GM19351 (cell line): Measurements from ENCODE around the gene S100A9.

Experiments used
- ATAC-seq: cut with Tn5 transposase; IDR thresholded peaks from one replicate; pipeline ENCODE4 v1.9.1; 2021; ENCODE audit warnings: mild to moderate bottlenecking, moderate library complexity; ENCODE audit not compliant: unreplicated experiment

The S100A9 gene

DNA sequence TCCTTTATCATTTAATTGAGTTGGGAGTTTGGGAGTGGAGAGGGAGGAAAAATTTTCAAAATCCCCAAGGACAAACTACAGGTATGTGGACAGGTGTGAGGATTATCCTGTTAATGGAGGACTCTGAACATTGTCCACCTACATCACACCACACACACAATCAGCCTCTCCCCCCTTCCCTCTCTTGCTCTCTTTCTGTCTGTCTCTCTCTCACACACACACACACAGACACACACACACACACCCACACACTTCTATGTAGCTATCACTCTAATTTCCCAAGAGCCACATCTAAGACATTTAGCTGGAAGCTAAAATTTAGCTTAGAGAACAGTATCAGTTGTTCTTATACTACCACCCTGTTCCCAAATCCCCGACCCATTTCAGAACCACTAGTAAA is 31.7 kb downstream of the S100A9 start:
- no peak for ATAC-seq

DNA sequence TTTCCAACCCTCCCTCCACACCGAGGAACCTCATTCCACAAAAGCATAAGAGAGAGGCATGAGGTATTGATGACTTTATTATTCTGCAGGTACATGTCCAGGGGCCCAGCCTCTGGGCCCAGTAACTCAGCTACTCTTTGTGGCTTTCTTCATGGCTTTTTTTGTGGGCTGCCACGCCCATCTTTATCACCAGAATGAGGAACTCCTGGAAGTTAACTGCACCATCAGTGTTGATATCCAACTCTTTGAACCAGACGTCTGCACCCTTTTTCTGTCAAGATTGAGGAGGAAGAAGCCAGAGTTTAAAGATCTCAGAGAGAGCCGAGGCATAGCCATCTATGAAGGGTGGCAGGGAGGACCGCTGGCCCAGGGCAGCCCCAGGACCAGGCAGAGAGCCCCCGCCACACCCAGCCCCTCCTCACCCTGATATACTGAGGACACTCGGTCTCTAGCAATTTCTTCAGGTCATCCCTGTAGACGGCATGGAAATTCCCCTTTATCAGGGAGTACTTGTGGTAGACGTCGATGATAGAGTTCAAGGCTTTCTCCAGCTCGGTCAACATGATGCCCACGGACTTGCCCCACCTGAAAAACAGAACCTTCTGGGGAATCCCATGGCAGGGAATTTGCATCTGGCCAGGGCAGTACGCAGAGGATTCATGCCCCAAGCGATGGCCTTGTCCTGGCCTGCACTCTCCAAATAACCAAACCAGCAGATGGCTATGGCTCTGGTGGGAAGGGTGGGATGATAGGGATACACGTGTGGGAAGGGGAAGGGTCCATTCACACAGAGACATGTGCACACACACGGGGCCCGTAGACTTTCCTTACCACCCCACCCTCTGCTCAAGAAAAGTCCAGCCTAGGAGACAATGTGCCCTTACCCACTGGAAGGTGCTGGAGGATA is 32.6 kb downstream of the S100A9 start:
- ATAC-seq, result no peak

DNA sequence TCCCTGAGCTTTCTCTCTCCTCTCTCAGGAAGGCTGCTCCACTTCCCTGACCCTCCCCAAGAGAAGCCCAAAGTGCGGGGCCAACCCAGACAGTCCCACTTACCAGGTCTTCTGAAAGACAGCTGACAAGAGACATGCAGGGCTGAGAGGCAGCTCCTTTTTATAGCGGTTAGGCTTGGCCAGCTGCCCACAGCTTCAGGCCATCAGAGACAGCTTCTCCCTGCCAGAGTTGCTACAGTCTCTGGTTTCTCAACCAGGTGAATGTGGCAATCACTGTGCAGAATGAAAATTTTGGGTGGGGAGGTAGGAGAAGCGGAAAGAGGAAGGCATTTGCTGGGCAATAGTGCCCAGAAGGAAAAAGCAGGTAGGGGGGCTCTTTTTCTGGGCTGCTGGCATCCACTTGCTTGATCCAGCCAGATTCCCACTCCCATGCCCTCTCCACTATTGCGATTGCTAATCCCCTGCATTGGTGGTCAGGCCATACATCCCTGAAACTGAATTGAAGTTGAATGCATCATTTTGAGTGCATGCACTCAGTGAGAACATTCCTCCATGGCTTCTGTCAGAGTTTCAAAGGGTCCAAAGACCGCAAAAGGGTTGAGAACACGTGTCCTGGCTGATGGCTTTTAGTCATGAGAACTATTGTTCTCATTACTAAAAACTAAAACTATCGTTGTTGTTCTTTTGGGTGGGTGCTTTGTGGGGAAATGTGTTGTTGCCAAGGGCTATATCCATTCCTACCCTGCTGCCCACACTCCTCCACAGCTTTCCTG is 33.5 kb downstream of the S100A9 start, which contains the start of gene S100A8:
TSS of gene S100A8 (minus strand) at position 136 of the 773 bp plus-strand sequence. CDS start 538 bp downstream, outside the sequence.
- ATAC-seq, result no peak

DNA sequence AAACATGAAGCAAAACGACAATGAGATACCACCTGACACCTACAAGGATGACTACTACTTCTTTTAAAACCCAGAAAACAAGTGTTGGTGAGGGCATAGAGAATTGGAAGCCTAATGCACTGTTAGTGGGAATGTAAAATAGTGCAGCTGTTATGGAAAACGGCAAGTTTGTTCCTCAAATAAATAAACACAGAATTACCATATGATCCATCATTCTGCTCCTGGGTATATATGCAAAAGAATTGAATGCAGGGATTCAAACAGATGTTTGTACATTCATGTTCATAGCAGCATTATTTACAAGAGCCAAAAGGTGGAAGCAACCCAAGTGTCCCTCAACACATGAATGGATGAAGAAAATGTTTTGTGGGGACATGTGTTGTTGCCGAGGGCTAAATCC is 34.6 kb downstream of the S100A9 start:
- ATAC-seq, result no peak

DNA sequence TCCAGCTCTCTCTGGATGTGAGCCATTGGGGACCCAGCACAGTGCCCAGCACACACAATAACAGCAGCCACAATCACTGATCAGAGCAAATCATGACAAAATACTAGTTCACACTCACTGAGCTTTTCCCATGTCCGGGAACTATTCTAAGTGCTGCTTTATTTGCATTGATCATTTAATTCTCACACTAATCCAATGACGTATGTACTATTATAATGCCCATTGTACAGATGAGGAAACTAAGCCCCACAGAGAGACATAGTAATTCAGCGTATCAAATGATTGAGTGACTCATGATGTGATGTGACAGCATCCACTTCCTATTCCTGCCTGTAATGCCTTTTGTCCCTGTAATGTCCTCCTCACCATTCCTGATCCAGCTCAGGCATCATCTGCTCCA is 35.2 kb downstream of the S100A9 start:
- ATAC-seq, result no peak

DNA sequence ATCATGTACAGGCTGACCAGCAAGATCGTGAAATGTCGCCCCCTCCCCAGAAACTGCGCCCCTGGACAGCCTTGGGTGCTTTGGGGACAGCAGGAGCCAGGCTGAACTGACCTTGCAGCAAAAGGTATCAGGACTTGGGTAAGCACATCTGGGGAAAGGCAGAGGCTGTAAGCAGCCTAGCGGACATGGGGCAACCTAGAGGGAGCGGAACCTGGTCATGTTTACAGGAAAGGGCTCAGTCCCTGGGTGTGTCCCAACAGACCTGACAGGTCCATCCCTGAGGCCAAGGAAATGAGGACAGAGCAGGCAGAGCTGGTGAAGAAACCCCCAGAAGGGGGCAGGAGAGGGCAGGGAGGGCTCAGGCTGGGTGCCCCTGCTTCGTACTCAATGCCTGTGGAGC is 36.3 kb downstream of the S100A9 start:
- no peak for ATAC-seq

DNA sequence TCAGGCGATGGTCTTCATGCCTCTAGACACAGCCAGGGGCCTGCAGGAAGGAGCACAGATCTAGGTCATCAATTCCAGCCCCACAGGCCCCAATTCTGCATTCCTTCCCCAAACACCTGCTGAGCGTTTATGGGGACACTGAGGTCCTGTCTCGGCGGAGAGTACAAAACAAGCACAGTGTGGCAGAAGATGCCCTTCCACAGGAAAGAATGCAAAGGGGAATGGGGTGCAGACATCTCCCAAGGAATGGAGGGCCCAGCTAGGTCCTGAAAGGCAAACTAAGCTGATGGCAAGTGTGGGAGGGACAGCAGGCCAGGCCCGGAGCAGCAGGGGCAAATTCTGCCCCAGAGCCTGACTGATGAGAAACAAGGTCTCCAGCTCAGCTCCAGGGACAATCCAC is 36.7 kb downstream of the S100A9 start:
- ATAC-seq, result no peak

DNA sequence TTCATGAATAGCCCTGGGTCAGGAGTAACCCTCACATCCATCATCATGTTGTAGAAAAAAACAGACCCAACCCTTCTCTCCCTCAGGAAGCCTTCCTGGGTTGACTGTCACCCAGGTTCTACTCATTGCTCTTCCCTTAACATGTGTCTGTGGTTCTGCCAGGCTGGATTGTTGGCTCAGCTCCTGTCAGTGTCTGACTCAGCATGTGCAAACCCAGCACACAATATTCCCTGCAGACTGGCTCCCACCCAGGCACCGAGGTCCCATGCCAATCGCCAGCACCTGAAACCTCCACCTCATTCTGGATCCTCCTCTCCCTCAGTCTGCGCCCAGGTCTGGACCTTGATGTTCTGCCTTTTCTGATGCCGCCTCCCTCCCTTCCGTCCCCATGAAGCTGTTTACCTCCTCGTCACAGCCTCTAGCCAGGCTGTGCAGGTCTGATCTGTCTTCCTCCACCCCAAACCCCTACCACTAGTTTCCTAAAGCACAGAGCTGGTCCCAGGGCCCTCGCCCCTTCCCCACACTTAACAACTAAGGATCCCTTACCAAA is 37.6 kb downstream of the S100A9 start:
- ATAC-seq, result no peak

DNA sequence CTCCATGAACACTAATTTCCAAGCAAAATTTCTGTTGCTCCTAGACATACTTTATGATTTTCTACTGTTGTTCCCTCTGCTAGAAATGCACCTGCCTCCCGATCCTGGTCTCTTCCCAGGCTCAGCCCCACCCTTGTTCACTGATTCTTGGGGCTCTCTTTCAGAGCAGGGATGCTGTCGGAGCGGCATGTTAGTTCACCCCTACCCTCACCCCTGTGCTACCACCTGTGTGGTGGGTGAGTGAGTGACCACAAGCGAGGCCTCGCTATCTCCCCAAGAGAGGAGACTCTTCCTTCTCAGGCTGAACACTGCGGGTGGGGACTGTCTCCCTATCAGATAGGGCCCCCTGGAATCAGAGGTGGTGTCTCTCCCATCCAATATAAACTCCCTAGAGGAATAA is 38.1 kb downstream of the S100A9 start:
- no peak for ATAC-seq

DNA sequence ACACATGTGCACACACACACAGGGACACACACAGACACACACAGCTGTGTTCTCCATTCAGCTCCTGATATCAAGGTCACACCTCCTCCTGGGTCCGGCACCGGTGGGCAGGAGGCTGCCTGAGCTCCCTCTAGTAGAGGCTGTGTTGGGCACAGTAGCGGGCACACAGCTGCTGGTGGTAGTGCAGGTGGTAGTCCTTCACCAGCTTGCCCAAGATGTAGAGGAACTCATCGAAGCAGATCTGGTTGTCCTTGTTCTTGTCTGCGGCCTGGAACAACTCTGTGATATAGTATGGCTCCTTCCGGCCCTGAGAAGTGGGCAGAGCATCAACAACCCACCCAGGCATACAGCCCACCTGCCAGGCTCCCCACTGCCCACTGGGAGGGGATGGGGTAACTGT is 38.8 kb downstream of the S100A9 start:
- ATAC-seq, result no peak

DNA sequence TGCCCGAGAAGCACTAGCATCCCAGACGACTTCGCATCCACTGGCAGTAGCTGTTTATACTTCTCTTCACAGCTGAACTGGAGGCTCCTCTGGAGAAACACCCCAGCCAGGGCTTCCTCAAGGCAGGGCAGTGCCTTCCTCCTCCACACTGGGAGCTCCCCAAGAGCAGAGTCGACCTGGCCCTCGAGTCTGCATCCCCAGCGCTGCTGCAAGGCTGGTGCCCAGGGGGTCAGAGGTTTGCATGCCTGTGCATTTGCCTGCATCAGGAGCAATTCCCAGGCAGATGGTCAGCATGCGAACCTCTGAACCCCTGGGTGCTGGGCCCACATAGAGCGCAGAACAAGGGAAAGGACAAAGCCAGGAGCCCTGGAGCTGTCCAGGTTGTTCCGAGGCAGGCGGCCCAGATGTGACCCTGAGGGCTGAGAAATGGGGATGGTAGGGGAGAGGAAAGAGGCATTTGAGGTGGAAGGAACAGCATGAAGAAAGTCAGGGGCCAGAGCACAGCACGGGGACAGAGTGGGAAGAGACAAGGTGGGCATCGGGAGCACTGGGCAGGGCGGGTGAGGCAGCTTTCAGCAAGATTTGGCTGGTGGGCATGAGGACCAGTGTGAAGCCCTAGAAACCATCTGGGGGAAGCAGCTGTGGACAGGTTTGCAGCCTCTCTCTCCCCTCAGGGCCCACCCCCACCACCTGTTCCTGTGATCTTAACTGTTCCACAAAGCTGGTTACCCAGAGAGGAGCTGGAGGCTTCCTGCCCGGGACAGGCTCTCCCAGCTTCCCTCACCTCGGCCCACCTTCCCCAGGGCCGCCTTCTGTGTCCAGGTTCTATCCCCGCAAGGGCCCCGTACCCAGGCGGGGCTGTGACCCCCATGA is 39.6 kb downstream of the S100A9 start:
- ATAC-seq, result no peak

DNA sequence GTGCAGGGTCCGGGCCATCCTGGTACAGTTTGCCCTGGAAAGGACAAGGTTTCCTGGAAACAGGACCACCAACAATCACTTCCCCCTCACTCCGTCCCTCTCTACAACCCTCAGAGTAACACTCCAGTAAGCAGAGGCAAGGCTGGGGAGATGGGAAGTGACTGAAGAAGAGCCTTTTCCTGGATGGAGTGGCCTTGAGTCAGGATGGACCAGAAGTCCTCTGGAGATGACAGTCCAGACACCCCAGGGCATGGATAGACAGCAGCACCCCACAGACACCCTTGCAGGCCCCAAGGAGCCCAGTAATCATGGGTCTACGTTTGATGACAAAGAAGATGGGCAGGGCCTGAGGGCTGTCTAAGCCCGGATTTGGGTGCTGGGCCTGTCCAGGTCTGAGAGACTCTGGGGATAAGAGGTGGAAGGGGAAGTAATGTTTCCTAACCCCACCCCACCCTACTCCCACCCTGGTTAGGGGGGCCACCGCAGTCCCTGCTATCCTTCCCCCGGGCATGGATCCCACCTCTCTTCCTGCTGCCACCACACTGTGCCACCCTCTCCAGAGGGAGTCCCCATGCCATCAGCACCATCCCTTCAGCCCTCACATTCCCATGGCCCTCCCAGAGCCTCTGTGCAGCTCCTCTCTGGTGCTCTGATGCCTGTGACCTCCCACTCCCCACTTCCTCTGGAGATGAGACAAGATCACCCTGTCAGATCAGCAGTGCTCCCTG is 40.4 kb downstream of the S100A9 start:
- ATAC-seq, result no peak

DNA sequence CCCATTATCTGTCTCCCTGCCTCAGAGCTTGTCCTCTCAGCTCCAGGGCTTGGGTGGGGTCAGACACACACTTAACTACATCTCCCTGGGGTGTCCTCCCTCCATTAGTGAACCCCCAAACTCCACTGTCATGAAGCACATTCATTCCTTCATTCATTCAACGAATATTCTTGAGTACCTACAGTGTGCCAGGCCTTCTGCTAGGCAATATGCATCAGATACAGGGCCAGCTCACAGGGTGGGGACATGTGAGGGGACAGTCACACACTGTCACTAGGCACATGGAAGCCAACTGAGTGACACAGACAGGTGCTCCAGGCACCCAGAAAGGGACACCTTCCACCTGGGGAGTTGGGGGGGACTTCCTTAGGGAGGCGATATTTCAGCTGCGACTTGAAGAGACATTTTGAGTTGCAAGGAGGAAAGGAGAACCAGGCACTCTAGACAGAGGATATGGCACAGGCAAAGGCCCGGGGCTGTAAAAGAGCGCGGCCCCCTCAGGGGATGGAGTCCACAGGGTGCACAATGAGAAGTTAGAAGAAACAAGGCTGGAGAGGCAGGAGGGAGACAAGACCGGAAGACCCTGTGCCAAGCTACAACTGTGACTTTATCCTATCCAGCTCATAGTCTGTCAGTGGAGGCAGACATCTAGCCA is 41.9 kb downstream of the S100A9 start:
- ATAC-seq, result no peak

DNA sequence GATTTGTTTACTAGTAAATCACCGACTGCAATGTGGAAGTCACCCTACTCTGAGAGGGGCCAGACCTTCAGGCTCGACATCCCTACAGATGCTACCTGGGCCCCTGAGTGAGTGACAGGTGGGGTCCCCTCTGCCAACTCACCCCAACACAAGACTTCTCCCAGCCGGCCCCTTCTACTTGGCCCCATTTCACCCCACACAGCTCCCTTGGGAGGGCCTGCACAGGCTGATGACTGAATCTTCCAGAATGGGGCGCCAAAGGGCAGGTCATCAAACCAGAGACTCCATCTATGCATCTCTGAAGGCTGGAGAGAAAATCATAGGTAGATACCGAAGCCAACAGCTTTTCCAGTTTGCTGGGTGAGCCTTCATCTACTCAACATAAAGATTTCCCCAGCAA is 42.6 kb downstream of the S100A9 start:
- ATAC-seq, result no peak

DNA sequence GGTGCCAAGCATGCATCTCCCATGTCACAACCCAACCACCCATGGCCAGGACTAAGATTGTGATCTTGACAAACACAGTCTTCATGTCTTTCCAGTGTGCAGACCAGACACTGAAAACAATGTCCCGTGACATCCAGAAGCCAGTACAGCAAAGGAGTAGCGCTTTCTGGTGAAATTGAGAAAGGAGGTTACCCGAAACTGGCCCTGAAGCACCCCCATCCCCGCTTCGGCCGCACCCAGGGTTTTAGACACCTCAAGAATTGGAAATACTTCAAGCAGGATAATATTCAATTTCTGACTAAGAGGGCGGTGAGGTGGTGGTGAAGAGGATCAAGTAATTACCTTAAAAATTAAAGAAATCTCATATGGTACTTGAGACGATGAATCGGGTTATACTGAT is 43.8 kb downstream of the S100A9 start:
- no peak for ATAC-seq

DNA sequence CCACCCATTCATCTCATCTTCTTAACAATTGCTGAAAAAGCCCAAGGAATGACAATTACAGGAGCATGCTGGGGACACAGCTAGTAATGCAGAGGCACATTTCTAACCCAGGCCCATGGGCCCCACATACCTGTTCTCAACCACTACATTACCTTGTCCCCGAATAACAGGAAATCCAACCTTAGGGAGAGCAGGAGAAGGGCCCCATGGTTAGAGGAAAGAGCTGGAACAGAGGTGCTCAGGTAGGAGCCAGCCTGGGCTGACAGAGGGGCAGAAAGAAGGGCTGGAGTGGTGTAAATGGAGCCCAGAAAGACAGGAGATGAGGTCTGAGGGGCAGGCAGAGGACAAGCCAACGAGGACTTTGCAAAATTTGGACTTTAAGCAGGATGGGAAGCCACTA is 44.6 kb downstream of the S100A9 start:
- ATAC-seq, result no peak

DNA sequence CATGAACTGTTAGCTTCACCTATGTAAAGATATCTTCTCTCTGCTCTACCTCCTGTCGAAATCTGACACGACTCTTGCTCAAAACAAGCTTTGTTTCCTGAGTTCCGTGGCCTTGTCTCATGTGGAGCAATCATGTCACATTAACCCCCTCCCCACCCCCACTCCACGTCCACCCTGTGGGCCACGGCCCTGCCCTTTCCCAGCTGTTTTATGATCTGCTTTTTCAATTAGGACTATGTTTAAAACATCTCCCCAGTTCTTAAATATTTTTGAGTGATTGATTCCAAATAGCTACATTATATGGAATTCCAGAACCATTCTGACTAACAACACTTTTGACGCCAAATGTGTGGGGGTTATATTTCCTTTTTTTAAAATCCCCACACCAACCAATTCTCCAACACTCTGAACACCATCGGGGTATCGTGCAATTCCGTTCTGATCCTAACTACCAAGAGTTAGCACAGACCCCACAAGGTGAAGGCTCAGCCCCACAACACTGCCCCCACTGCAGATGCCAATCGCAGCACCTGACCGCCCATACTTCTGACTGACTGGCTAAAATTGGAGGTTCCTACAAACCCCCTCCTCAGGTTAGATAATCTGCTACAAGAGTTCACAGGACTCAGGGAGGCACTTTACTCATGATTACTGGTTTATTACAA is 45.9 kb downstream of the S100A9 start:
- ATAC-seq, result no peak

DNA sequence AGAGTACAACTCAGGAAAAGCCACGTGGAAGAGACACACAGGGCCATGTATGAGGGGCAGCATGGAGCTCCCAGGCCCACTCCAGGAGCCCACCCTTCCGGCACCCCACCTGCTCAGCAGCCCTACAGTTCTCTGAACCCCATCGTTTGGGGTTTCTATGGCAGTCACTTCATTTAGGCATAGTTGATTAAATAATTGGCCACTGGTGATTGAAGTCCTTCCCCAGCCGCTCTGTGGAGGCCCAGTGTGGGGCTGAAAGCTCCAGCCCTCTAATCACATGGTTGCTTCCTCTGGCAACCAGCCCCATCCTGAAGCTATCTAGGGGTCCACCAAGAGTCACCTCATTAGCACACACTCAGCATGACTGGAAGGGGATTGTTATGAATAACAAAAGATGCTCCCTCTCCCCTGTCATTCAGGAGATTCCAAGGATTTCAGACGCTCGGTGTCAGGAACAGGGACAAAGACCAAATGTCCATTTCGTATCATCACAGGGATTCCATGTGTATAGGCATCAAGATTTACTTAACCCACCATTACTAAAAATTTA is 46.5 kb downstream of the S100A9 start:
- no peak for ATAC-seq

DNA sequence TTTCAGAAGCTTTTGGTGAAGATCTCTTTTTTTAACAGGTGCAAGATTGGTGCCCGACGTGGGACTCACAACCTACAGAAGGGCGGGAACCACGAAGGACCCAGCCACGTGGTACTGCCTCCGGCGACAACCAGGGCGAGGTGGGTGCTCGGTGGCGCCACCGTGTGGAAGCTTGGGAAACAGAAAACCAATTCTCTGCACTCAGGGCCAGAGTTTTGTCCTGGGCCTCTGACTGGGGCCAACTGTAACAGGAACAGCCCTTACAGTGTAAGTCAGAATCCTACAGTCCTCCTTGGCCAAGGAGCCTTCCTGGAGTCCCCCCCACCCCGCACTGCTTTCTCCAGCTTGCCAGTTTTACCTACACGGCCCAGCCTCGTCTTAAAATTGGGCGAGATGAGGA is 47.1 kb downstream of the S100A9 start:
- no peak for ATAC-seq
